ENCODE results near the gene OXSR1. TPM values are rescaled to one million over a fixed set of nuclear protein-coding genes. Genes with fewer than 3 reads are reported as not detected.
A peak's percentile ranks its signal among the peaks of the same experiment; 100 is the strongest.

The OXSR1 gene
- total and polyA plus RNA-seq, 2 of the 13 experiments (the other 11 are each of a cell fraction or from before 2014, with no cell fraction given): 27.4 to 32.6 TPM

DNA sequence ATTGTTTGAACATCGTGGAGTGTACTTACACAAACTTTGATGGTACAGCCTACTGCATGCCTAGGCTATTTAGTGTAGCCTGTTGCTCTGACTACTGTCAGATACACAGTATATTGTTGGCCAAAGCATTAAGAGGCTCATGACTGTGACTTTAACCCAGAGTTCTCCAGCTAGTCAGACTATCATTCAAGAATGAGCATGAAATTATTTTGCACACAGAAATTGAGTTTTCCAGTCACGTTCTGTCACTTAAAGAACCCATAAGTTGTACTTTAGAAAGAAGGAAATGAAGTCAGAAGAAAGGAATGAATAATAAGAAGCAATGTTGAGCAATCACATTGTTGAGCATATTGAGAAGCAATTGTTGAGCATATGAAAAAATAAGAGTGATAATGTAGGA, 62.7 kb downstream of the OXSR1 start:
- peaks cover 7 to 40% of the 10 kb centered on the region in 2 experiments; a peak in 4 of 5 replicates for H3K36me3 ChIP-seq (replicated peaks in 1 of 2; ENCODE audit: control insufficient read depth in 1 of 2, insufficient read depth in 2 of 2, low read length in 2 of 2)
- H3K9me3 ChIP-seq (ENCODE audit: low read length): no peaks in the 10 kb centered on the region
- ChIA-PET POLR2A (no interaction called here), CTCF (ENCODE audit: low intra/inter-chr PET ratio, low total read pairs) (no interaction called here)
- FAIRE-seq (no peak), DNase-seq (ENCODE audit: low spot score) (no peak), ATAC-seq (no peak)
- no peak overlapping the region for H3K4me2 ChIP-seq (ENCODE audit: low read depth, low read length)
- no TSS peak for BruUV-seq (replicated peaks)
- in situ Hi-C loops (cut with HindIII; ENCODE audit: extremely low pct_ligation_motif_present, low pct_unique_long_range_greater_than_20kb): no loop called here
- no peaks in the 10 kb centered on the region for H3K27me3 ChIP-seq (ENCODE audit: control insufficient read depth in 1 of 2, insufficient read depth in 2 of 2, low read length in 2 of 2)
- 99% methylated on average over 2 of the region's 2 CpGs for WGBS (ENCODE audit: low lambda C conversion rate)
- H3K27ac ChIP-seq (ENCODE audit: extremely low read length, insufficient read depth, low read length): no peak overlapping the region
- TF ChIP-seq CEBPB (IDR thresholded peaks at IDR 0.05; ENCODE audit: borderline replicate concordance, low read depth, low read length) (peak; percentile 27; the same call in 1 of the 2 replicates), SP5 (CRISPR knock-in tag; IDR thresholded peaks at IDR 0.05; ENCODE audit: borderline replicate concordance, low read depth) (no peak)
- H2AFZ ChIP-seq (ENCODE audit: low read length): no peak overlapping the region
- no peaks in the 10 kb centered on the region; the same call in 1 of the 2 replicates for H4K20me1 ChIP-seq (ENCODE audit: insufficient read depth, low read length)
- intact Hi-C loops (cut with micrococcal nuclease; ENCODE audit: unreplicated experiment): no loop called here
- no peaks in the 10 kb centered on the region for H3K79me2 ChIP-seq (ENCODE audit: insufficient read depth, low read length)
- no peak overlapping the region for H3K9ac ChIP-seq (ENCODE audit: insufficient read depth, low read depth, low read length)
- H3K4me3 ChIP-seq (replicated peaks in 1 of 3; ENCODE audit: insufficient read depth in 1 of 3, low read depth in 2 of 3, low read length in 3 of 3): no peak overlapping the region
- no peaks in the 10 kb centered on the region for H3K4me1 ChIP-seq (ENCODE audit: insufficient read depth, low read length)

DNA sequence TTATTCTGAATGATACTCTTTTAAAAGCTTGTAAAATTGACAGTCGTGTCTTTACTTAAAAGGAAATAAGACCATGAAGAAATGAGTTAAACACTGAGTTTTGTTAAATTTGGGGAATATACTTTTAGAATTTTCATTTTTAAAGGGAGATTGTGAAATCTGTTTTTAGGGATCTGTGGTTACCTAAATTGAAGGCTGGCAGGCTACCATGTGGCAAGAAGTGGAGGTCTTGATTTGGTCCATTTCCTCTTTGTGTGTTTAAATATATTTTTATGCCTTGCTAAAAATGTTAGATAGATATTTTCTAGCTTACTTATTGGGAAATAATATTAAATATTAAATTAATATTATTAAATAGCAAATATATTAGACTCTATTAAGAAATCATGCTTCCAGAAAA, 63.7 kb downstream of the OXSR1 start:
- no peak overlapping the region for H3K4me3 ChIP-seq (replicated peaks in 1 of 3; ENCODE audit: insufficient read depth in 1 of 3, low read depth in 2 of 3, low read length in 3 of 3)
- no peaks in the 10 kb centered on the region for H3K27me3 ChIP-seq (ENCODE audit: control insufficient read depth in 1 of 2, insufficient read depth in 2 of 2, low read length in 2 of 2)
- H3K4me2 ChIP-seq (ENCODE audit: low read depth, low read length): no peak overlapping the region
- H3K4me1 ChIP-seq (ENCODE audit: insufficient read depth, low read length): no peaks in the 10 kb centered on the region
- DNase-seq (ENCODE audit: low spot score): no peak
- TF ChIP-seq MTA3 (CRISPR knock-in tag; IDR thresholded peaks at IDR 0.05) (no peak), CEBPB (IDR thresholded peaks at IDR 0.05; ENCODE audit: borderline replicate concordance, low read depth, low read length) (0 out of 2 replicates have a peak, but pooled peaks have one; percentile 3)
- H3K9me3 ChIP-seq (ENCODE audit: low read length): no peaks in the 10 kb centered on the region
- H3K9ac ChIP-seq (ENCODE audit: insufficient read depth, low read depth, low read length): no peak overlapping the region
- ATAC-seq: no peak
- H4K20me1 ChIP-seq (ENCODE audit: insufficient read depth, low read length): no peaks in the 10 kb centered on the region; the same call in 1 of the 2 replicates
- ChIA-PET POLR2A (no interaction called here), CTCF (ENCODE audit: low intra/inter-chr PET ratio, low total read pairs) (no interaction called here)
- in situ Hi-C loops (cut with HindIII; ENCODE audit: extremely low pct_ligation_motif_present, low pct_unique_long_range_greater_than_20kb): no loop called here
- H3K36me3 ChIP-seq (replicated peaks in 1 of 2; ENCODE audit: control insufficient read depth in 1 of 2, insufficient read depth in 2 of 2, low read length in 2 of 2): peaks cover 7 to 35% of the 10 kb centered on the region in 2 experiments
- no peak for FAIRE-seq
- WGBS (ENCODE audit: low lambda C conversion rate): 100% methylated on average over 1 of the region's 1 CpG
- BruUV-seq (replicated peaks): no TSS peak
- no peak overlapping the region for H2AFZ ChIP-seq (ENCODE audit: low read length)
- H3K79me2 ChIP-seq (ENCODE audit: insufficient read depth, low read length): no peaks in the 10 kb centered on the region
- H3K27ac ChIP-seq (ENCODE audit: extremely low read length, insufficient read depth, low read length): no peak overlapping the region
- intact Hi-C loops (cut with micrococcal nuclease; ENCODE audit: unreplicated experiment): no loop called here
